Measurements from ENCODE around the gene PUS3. TPM values are rescaled to one million over a fixed set of nuclear protein-coding genes. Genes with fewer than 3 reads are reported as not detected.

Gene PUS3
- total and polyA plus RNA-seq, 2 experiments from 2014 or later, result 7.3 to 14.1 TPM

DNA sequence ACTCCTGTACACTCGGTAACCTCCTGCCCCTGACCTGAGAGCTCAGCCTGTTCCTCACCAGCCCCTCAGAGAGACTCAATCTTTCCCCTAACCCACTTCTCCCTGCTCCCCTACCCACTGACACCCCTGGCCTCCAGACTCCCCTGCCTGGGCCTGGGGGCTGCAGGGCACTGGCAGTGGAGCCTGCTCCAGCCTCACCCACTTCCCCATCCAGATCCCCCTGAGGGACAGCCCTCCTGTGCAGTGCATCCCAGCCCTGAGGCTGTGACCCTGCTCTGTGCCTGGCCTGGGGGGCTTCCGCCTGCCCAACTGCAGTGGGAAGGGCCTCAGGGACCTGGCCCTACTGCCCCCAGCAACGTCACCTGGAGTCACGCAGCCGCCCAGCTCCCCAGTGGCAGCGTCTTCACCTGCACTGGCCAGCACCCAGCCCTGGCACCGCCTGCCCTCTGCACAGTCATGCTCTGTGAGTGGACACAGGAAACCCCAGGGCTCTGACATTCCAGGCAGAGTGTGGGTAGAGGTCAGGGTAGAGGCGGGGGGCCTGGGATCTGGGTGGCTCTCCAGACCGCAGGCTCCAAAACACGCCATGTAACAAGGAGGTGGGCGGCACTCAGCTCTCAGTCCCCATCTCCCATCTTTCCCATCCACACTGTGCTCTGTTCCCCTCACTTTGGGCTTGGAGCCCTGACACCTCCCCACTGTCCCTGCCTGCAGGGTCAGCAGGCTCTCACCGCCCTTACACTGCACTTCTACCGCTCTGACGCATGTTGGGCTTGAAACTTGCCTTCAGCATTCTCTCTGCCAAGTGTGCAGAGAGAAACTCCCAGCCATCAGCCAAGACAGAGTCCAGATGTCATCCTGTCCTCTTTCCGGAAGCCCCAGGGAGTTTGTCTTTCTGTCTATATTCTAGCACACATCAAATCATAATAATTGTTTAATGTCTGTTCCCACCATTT, 48.0 kb upstream of the PUS3 start:
- H3K4me2 ChIP-seq, result no peak overlapping the region
- H3K9me3 ChIP-seq (ENCODE audit: low read depth), result no peaks in the 10 kb centered on the region
- no peak for TF ChIP-seq EZH2phosphoT487 (IDR thresholded peaks at IDR 0.05; ENCODE audit: low read depth, severe bottlenecking, unreplicated experiment)
- TF ChIP-seq, protein P1, sequence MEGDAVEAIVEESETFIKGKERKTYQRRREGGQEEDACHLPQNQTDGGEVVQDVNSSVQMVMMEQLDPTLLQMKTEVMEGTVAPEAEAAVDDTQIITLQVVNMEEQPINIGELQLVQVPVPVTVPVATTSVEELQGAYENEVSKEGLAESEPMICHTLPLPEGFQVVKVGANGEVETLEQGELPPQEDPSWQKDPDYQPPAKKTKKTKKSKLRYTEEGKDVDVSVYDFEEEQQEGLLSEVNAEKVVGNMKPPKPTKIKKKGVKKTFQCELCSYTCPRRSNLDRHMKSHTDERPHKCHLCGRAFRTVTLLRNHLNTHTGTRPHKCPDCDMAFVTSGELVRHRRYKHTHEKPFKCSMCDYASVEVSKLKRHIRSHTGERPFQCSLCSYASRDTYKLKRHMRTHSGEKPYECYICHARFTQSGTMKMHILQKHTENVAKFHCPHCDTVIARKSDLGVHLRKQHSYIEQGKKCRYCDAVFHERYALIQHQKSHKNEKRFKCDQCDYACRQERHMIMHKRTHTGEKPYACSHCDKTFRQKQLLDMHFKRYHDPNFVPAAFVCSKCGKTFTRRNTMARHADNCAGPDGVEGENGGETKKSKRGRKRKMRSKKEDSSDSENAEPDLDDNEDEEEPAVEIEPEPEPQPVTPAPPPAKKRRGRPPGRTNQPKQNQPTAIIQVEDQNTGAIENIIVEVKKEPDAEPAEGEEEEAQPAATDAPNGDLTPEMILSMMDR (IDR thresholded peaks at IDR 0.05; ENCODE audit: poor library complexity), result no peak
- TF ChIP-seq EZH2 (IDR thresholded peaks at IDR 0.05; ENCODE audit: borderline replicate concordance), result no peak
- H3K27ac ChIP-seq, result no peak overlapping the region
- H3K9me2 ChIP-seq (replicated peaks; ENCODE audit: insufficient read depth), result no peaks in the 10 kb centered on the region
- H3K4me1 ChIP-seq (ENCODE audit: insufficient read depth), result peaks cover 6% of the 10 kb centered on the region
- H3K36me3 ChIP-seq (replicated peaks; ENCODE audit: insufficient read depth, low read depth), result no peaks in the 10 kb centered on the region
- H3K4me3 ChIP-seq, result no peak overlapping the region
- no peaks in the 10 kb centered on the region for H3K79me2 ChIP-seq
- no peaks in the 10 kb centered on the region for H3K27me3 ChIP-seq
- no peak overlapping the region for H2AFZ ChIP-seq
- WGBS (ENCODE audit: low lambda C conversion rate, missing lambda C conversion rate), result 87% methylated on average over 15 of the region's 15 CpGs
- no peaks in the 10 kb centered on the region for H4K20me1 ChIP-seq (ENCODE audit: insufficient read depth, poor library complexity, severe bottlenecking)
- DNase-seq (ENCODE audit: low spot score), result no peak

DNA sequence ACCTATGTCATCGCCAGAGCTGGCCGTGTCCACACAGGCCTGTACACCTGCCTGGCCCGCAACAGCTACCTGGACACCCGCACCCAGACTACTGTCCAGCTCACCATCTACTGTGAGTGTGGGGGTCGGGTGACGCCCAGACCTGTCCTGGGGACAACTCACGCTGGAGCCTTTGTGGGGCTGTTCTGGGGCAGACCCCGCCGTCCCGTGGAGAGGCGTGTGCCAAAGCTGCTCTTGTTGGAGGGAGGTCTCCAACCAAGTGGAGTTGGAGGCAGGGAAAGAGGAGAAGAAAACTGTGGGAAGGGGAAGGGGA, 47.1 kb upstream of the PUS3 start:
- Histone ChIP-seq H4K20me1 (ENCODE audit: insufficient read depth, poor library complexity, severe bottlenecking) (no peaks in the 10 kb centered on the region), H3K79me2 (no peaks in the 10 kb centered on the region), H3K36me3 (replicated peaks; ENCODE audit: insufficient read depth, low read depth) (no peaks in the 10 kb centered on the region), H3K9me3 (ENCODE audit: low read depth) (no peaks in the 10 kb centered on the region), H3K27ac (no peak overlapping the region), H3K27me3 (no peaks in the 10 kb centered on the region), H2AFZ (no peak overlapping the region), H3K9me2 (replicated peaks; ENCODE audit: insufficient read depth) (no peaks in the 10 kb centered on the region), H3K4me3 (no peak overlapping the region), H3K4me2 (no peak overlapping the region), H3K4me1 (ENCODE audit: insufficient read depth) (peaks cover 6% of the 10 kb centered on the region)
- no peak for DNase-seq (ENCODE audit: low spot score)
- TF ChIP-seq, protein P1 (IDR thresholded peaks at IDR 0.05; ENCODE audit: poor library complexity), result no peak
- TF ChIP-seq EZH2 (IDR thresholded peaks at IDR 0.05; ENCODE audit: borderline replicate concordance) (no peak), EZH2phosphoT487 (IDR thresholded peaks at IDR 0.05; ENCODE audit: low read depth, severe bottlenecking, unreplicated experiment) (no peak)
- WGBS (ENCODE audit: low lambda C conversion rate, missing lambda C conversion rate), result 95% methylated on average over 10 of the region's 11 CpGs

DNA sequence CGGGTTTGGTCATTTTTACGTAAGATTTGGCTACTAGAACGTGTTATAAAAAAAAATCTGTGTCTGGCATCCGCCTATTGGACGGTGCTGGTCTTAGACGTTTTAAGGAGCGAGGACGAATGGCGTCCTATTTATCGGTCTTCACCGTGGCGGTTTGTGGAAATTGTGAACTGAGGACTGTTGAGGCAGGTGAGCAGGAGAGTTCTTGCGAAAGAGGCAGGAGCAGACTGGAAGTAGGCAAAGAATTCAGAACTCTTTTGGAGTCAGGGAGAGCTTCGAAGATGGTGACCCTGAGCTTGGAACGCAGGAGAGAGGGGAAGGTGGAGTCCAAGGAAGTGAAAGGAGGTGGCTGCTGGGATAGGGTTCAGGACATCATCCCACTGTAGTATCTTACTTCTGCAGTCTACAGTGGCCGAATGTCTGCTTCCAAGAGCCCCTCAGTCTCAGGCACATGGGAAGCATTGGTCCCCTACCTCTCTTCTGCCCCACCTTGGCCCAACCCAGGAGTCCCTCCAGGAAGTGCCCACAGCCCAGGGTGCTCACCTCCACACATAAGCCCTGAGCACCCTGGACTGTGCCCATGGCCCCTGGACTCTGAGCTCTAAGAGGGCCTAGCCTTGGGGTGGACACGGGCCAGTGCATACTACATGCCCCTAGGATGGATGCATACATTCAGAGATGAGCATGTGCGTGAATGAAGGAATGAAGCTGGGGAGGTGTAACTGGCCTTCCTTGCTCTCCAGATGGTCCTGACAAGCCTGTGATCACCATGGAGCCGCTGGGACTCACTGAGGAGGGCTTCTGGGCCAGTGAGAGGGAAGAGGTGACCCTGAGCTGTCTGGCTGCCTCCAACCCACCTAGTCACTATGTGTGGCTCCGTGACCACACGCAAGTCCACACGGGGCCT, 46.5 kb upstream of the PUS3 start:
- H3K9me2 ChIP-seq (replicated peaks; ENCODE audit: insufficient read depth), result no peaks in the 10 kb centered on the region
- H3K4me1 ChIP-seq (ENCODE audit: insufficient read depth), result peaks cover 6% of the 10 kb centered on the region
- H2AFZ ChIP-seq, result no peak overlapping the region
- no peaks in the 10 kb centered on the region for H3K27me3 ChIP-seq
- H4K20me1 ChIP-seq (ENCODE audit: insufficient read depth, poor library complexity, severe bottlenecking), result no peaks in the 10 kb centered on the region
- no peaks in the 10 kb centered on the region for H3K36me3 ChIP-seq (replicated peaks; ENCODE audit: insufficient read depth, low read depth)
- TF ChIP-seq EZH2 (IDR thresholded peaks at IDR 0.05; ENCODE audit: borderline replicate concordance) (no peak), EZH2phosphoT487 (IDR thresholded peaks at IDR 0.05; ENCODE audit: low read depth, severe bottlenecking, unreplicated experiment) (no peak)
- TF ChIP-seq, protein P1 (IDR thresholded peaks at IDR 0.05; ENCODE audit: poor library complexity), result no peak
- no peak overlapping the region for H3K27ac ChIP-seq
- H3K4me3 ChIP-seq, result no peak overlapping the region
- no peak overlapping the region for H3K4me2 ChIP-seq
- H3K79me2 ChIP-seq, result no peaks in the 10 kb centered on the region
- H3K9me3 ChIP-seq (ENCODE audit: low read depth), result no peaks in the 10 kb centered on the region
- no peak for DNase-seq (ENCODE audit: low spot score)
- WGBS (ENCODE audit: low lambda C conversion rate, missing lambda C conversion rate), result 96% methylated on average over 22 of the region's 22 CpGs

Measured in hepatocyte (in vitro differentiated cells).